WTC11 (cell line): ENCODE measurements around the gene KRT1.

Source experiments
- CTCF ChIP-seq: fragments of 200-600 bp; IDR thresholded peaks from 2 replicates; pipeline ENCODE4 v1.8.0; 2022; ENCODE audit warnings: antibody characterized with exemption
- FOXJ3 ChIP-seq: sonication (generic); formaldehyde crosslinking; IDR thresholded peaks from 2 replicates; pipeline ENCODE4 v1.9.0; 2021; ENCODE audit warnings: missing genetic modification reagents, mild to moderate bottlenecking, borderline replicate concordance
- TEAD4 ChIP-seq: sonication (generic); formaldehyde crosslinking; IDR thresholded peaks from 2 replicates; pipeline ENCODE4 v1.8.0; 2022; ENCODE audit warnings: mild to moderate bottlenecking, missing genetic modification reagents
- ZNF121 ChIP-seq: sonication (generic); formaldehyde crosslinking; IDR thresholded peaks from 2 replicates; pipeline ENCODE4 v1.8.0; 2023; ENCODE audit warnings: missing genetic modification reagents

GRCh38 chr12:52631676-52632459 lies 48.3 kb downstream of the KRT1 start:
- TF ChIP-seq TEAD4 (CRISPR knock-in tag) (no peak), CTCF (no peak), FOXJ3 (CRISPR knock-in tag) (no peak), ZNF121 (no peak)
